DOHH2 (cell line): ENCODE measurements around the gene TAGLN3.

Source experiments
- EZH2phosphoT487 ChIP-seq: fragments of 200-600 bp; sonication (generic); IDR thresholded peaks from 2 replicates; pipeline ENCODE4 v1.6.1; 2017; ENCODE audit warnings: borderline replicate concordance, mild to moderate bottlenecking, antibody characterized with exemption, low read length, moderate library complexity, mixed read lengths
- TF ChIP-seq, protein P1 (sequence below): fragments of 200-600 bp; sonication (generic); IDR thresholded peaks from one replicate; pipeline ENCODE4 v1.5.1; 2014; ENCODE audit warnings: antibody characterized with exemption, mild to moderate bottlenecking, low read depth, low read length; ENCODE audit not compliant: poor library complexity, severe bottlenecking

DNA sequence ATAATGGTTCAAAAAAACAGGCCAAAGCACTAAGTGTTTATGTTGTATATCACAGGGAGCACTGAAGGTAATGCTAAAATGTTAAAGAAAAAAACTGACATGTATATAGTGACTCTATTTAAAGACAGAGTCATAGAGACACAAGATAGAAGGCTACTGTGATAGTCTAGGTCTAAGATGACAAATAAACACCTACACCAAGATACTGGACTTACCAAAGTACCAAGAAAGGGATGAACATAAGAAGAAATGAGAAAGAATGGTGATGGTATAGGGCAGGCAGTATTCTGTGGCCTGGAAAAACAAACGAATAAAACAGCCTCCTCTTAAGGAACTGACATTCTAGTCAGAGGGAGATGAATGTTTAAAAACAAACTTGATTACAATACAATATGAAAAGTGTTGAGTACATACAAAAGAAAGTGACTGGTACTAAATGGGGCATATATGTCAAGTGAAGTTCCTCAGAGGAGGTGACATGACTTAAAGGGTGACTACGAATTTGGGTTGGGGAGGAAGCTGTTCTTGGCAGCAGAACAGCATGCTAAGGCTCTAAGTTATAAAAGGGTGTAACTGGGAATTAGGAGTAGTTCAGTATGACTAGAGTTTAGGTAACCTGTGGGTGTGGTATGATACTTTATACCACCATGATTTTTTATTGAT is 14.0 kb upstream of the TAGLN3 start:
- TF ChIP-seq, protein P1, sequence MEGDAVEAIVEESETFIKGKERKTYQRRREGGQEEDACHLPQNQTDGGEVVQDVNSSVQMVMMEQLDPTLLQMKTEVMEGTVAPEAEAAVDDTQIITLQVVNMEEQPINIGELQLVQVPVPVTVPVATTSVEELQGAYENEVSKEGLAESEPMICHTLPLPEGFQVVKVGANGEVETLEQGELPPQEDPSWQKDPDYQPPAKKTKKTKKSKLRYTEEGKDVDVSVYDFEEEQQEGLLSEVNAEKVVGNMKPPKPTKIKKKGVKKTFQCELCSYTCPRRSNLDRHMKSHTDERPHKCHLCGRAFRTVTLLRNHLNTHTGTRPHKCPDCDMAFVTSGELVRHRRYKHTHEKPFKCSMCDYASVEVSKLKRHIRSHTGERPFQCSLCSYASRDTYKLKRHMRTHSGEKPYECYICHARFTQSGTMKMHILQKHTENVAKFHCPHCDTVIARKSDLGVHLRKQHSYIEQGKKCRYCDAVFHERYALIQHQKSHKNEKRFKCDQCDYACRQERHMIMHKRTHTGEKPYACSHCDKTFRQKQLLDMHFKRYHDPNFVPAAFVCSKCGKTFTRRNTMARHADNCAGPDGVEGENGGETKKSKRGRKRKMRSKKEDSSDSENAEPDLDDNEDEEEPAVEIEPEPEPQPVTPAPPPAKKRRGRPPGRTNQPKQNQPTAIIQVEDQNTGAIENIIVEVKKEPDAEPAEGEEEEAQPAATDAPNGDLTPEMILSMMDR: no peak
- no peak for TF ChIP-seq EZH2phosphoT487
